Nephron progenitor cell (in vitro differentiated cells): ENCODE measurements around the gene CRB2.

ENCODE experiments used
- DNase-seq: peaks from one replicate; pipeline ENCODE4 v3.0.0; 2021
- H3K27ac Mint-ChIP-seq: 2 replicates; pipeline ENCODE4 v1.8.0; 2021; ENCODE audit warnings: mild to moderate bottlenecking, moderate library complexity, mixed read lengths
- H3K27me3 Mint-ChIP-seq: 2 replicates; pipeline ENCODE4 v1.8.0; 2021; ENCODE audit warnings: mild to moderate bottlenecking, low read depth, mixed read lengths; ENCODE audit not compliant: poor library complexity
- H3K36me3 Mint-ChIP-seq: 2 replicates; pipeline ENCODE4 v1.8.0; 2021; ENCODE audit warnings: low read depth, mixed read lengths
- H3K4me1 Mint-ChIP-seq: 2 replicates; pipeline ENCODE4 v1.8.0; 2021; ENCODE audit warnings: mixed read lengths
- H3K4me3 Mint-ChIP-seq: 2 replicates; pipeline ENCODE4 v1.8.0; 2021; ENCODE audit warnings: mild to moderate bottlenecking, moderate library complexity, mixed read lengths
- H3K9me3 Mint-ChIP-seq: 2 replicates; pipeline ENCODE4 v1.8.0; 2021; ENCODE audit warnings: mild to moderate bottlenecking, moderate library complexity, mixed read lengths
- CTCF ChIP-seq: fragments of 200-600 bp; sonication (generic); IDR thresholded peaks from 2 replicates; pipeline ENCODE4 v1.5.0; 2021; ENCODE audit warnings: antibody characterized with exemption

Gene CRB2

GRCh38 chr9:123361086-123361730 lies 5.2 kb downstream of the CRB2 start:
- H3K4me3 Mint-ChIP-seq: peak overlapping the region; percentile 75
- H3K36me3 Mint-ChIP-seq: peaks cover 5% of the 10 kb centered on the region
- no peak for DNase-seq
- peaks cover 93% of the 10 kb centered on the region for H3K4me1 Mint-ChIP-seq
- H3K27ac Mint-ChIP-seq: peak overlapping the region; percentile 97
- no peak for TF ChIP-seq CTCF
- no peaks in the 10 kb centered on the region for H3K27me3 Mint-ChIP-seq
- no peaks in the 10 kb centered on the region for H3K9me3 Mint-ChIP-seq

- H3K27me3 Mint-ChIP-seq: no peaks in the 10 kb centered on the region
- peak overlapping the region; percentile 75 for H3K4me3 Mint-ChIP-seq
- H3K27ac Mint-ChIP-seq: peak overlapping the region; percentile 97
- no peak for TF ChIP-seq CTCF
- peak; percentile 50 for DNase-seq
- H3K36me3 Mint-ChIP-seq: peaks cover 5% of the 10 kb centered on the region
- H3K9me3 Mint-ChIP-seq: no peaks in the 10 kb centered on the region
- peaks cover 86% of the 10 kb centered on the region for H3K4me1 Mint-ChIP-seq
Observed at GRCh38 chr9:123361731-123362510, 5.9 kb downstream of the CRB2 start.

- H3K9me3 Mint-ChIP-seq: no peaks in the 10 kb centered on the region
- no peak for DNase-seq
- TF ChIP-seq CTCF: no peak
- H3K4me3 Mint-ChIP-seq: no peak overlapping the region
- H3K4me1 Mint-ChIP-seq: peaks cover 84% of the 10 kb centered on the region
- H3K36me3 Mint-ChIP-seq: peaks cover 10% of the 10 kb centered on the region
- H3K27ac Mint-ChIP-seq: peak overlapping the region; percentile 48
- H3K27me3 Mint-ChIP-seq: no peaks in the 10 kb centered on the region
Observed at GRCh38 chr9:123362856-123363255, 6.9 kb downstream of the CRB2 start.

- Mint-ChIP-seq H3K4me1 (peaks cover 82% of the 10 kb centered on the region), H3K27me3 (no peaks in the 10 kb centered on the region), H3K27ac (peak overlapping the region; percentile 74), H3K9me3 (no peaks in the 10 kb centered on the region), H3K4me3 (peak overlapping the region; percentile 63), H3K36me3 (peaks cover 13% of the 10 kb centered on the region)
- no peak for DNase-seq
- TF ChIP-seq CTCF: no peak
Observed at GRCh38 chr9:123364241-123364824, 8.3 kb downstream of the CRB2 start.

GRCh38 chr9:123365287-123365880 lies 9.4 kb downstream of the CRB2 start:
- no peaks in the 10 kb centered on the region for H3K27me3 Mint-ChIP-seq
- H3K36me3 Mint-ChIP-seq: peaks cover 23% of the 10 kb centered on the region
- peak overlapping the region; percentile 52 for H3K27ac Mint-ChIP-seq
- no peak for DNase-seq
- TF ChIP-seq CTCF: no peak
- no peaks in the 10 kb centered on the region for H3K9me3 Mint-ChIP-seq
- H3K4me1 Mint-ChIP-seq: peaks cover 77% of the 10 kb centered on the region
- H3K4me3 Mint-ChIP-seq: peak overlapping the region; percentile 54
